Measurements from ENCODE around the gene PAQR4.

DNA sequence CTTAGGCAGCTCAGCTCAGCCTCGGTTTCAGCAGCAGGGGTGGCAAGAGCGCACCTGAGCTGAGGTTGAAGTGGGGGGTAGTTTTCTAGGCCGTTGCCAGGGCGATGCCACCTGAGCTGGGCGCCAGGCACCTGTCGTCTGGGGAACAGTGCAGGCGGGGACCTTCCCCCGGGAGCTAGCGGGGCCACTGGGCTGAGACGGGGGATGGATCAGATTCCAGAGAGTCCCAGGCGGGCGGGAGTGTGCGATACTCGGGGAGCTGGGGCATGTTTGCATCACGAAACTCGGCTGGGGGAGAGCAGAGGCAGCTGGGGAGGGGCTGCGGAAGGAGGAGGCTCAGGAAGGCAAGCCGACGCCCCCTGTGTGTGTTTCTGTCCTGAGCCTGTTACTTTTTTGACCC lies 43.1 kb downstream of the PAQR4 start:
- TF ChIP-seq SNAI2 (CRISPR knock-in tag; IDR thresholded peaks at IDR 0.05) = no peak
- no peak for TF ChIP-seq CREB5 (CRISPR knock-in tag; IDR thresholded peaks at IDR 0.05; ENCODE audit: low read depth)
- no peak for TF ChIP-seq PATZ1 (CRISPR knock-in tag; IDR thresholded peaks at IDR 0.05; ENCODE audit: borderline replicate concordance)
- TF ChIP-seq ZFP3 (CRISPR knock-in tag; IDR thresholded peaks at IDR 0.05) = no peak
- no peak for TF ChIP-seq ISL1 (CRISPR knock-in tag; IDR thresholded peaks at IDR 0.05)
- no peak for TF ChIP-seq GLIS3 (CRISPR knock-in tag; IDR thresholded peaks at IDR 0.05)
- no peak for TF ChIP-seq BACH2 (CRISPR knock-in tag; IDR thresholded peaks at IDR 0.05; ENCODE audit: borderline replicate concordance)
- no peak for TF ChIP-seq OSR1 (CRISPR knock-in tag; IDR thresholded peaks at IDR 0.05)
- TF ChIP-seq TOX (CRISPR knock-in tag; IDR thresholded peaks at IDR 0.05; ENCODE audit: borderline replicate concordance) = no peak
- TF ChIP-seq RARB (CRISPR knock-in tag; IDR thresholded peaks at IDR 0.05) = no peak
